MM.1S (cell line): ENCODE data around the gene MZB1.
A peak's percentile ranks its signal among the peaks of the same experiment; 100 is the strongest.

Source experiments
- DNase-seq: peaks from one replicate; pipeline ENCODE4 v3.0.0-alpha.2; 2015
- H2AFZ ChIP-seq: fragments of 300-600 bp; sonication (generic); 2 replicates; pipeline ENCODE4 v1.6.0; 2016; ENCODE audit warnings: antibody characterized with exemption, low read length
- H3F3A ChIP-seq: fragments of 300-600 bp; sonication (generic); 2 replicates; pipeline ENCODE4 v1.6.1; 2016; ENCODE audit warnings: mild to moderate bottlenecking, antibody characterized with exemption, low read length, moderate library complexity, mixed read lengths; ENCODE audit not compliant: insufficient read depth
- H3K27ac ChIP-seq: fragments of 300-600 bp; sonication (generic); 2 replicates; pipeline ENCODE4 v1.5.1; 2016; ENCODE audit warnings: mild to moderate bottlenecking, low read length
- H3K27me3 ChIP-seq: fragments of 300-600 bp; sonication (generic); replicated peaks from 2 replicates; pipeline ENCODE4 v1.6.0; 2016; ENCODE audit warnings: low read length; ENCODE audit not compliant: insufficient read depth
- H3K36me3 ChIP-seq: fragments of 300-600 bp; sonication (generic); replicated peaks from 2 replicates; pipeline ENCODE4 v1.6.1; 2016; ENCODE audit warnings: mild to moderate bottlenecking, low read length, mixed read lengths; ENCODE audit not compliant: insufficient read depth
- H3K4me1 ChIP-seq: fragments of 300-600 bp; sonication (generic); 2 replicates; pipeline ENCODE4 v1.6.1; 2016; ENCODE audit warnings: low read length, mixed read lengths
- H3K4me2 ChIP-seq: fragments of 300-600 bp; sonication (generic); 2 replicates; pipeline ENCODE4 v1.6.0; 2016; ENCODE audit warnings: low read depth, low read length
- H3K4me3 ChIP-seq: fragments of 300-600 bp; sonication (generic); 2 replicates; pipeline ENCODE4 v1.5.1; 2016; ENCODE audit warnings: low read length, mixed read lengths
- H3K79me2 ChIP-seq: fragments of 300-600 bp; sonication (generic); 2 replicates; pipeline ENCODE4 v1.6.1; 2016; ENCODE audit warnings: mixed run types, low read length, mixed read lengths
- H3K9ac ChIP-seq: fragments of 300-600 bp; sonication (generic); 2 replicates; pipeline ENCODE4 v1.6.1; 2016; ENCODE audit warnings: low read length, mixed read lengths
- H3K9me2 ChIP-seq: fragments of 300-600 bp; sonication (generic); replicated peaks from 2 replicates; pipeline ENCODE4 v1.6.1; 2016; ENCODE audit warnings: mild to moderate bottlenecking, low read length, mixed read lengths; ENCODE audit not compliant: insufficient read depth
- H3K9me3 ChIP-seq: fragments of 300-600 bp; sonication (generic); replicated peaks from 2 replicates; pipeline ENCODE4 v1.6.1; 2016; ENCODE audit warnings: mild to moderate bottlenecking, low read length, mixed read lengths; ENCODE audit not compliant: insufficient read depth
- H4K20me1 ChIP-seq: fragments of 300-600 bp; sonication (generic); 2 replicates; pipeline ENCODE4 v1.6.1; 2016; ENCODE audit warnings: mild to moderate bottlenecking, low read length, moderate library complexity, mixed read lengths; ENCODE audit not compliant: insufficient read depth
- CTCF ChIP-seq: fragments of 300-600 bp; sonication (generic); IDR thresholded peaks from 2 replicates; pipeline ENCODE4 v1.5.1; 2016; ENCODE audit warnings: antibody characterized with exemption, low read length, mixed read lengths
- EZH2 ChIP-seq: fragments of 300-600 bp; sonication (generic); optimal IDR thresholded peaks from 2 replicates; pipeline ENCODE3; 2017; ENCODE audit warnings: low read depth, mild to moderate bottlenecking, antibody characterized with exemption, low read length, mixed read lengths
- EZH2phosphoT487 ChIP-seq: fragments of 300-600 bp; sonication (generic); IDR thresholded peaks from 2 replicates; pipeline ENCODE4 v1.6.1; 2018; ENCODE audit warnings: antibody characterized with exemption, low read length

MZB1 gene

GRCh38 chr5:139404484-139404840, 14.7 kb upstream of the MZB1 start:
- Histone ChIP-seq H3K9ac (peak overlapping the region; percentile 84), H3K36me3 (no peaks in the 10 kb centered on the region), H3K79me2 (peaks cover 8% of the 10 kb centered on the region; the same call in 1 of the 2 replicates), H3K4me1 (peaks cover 28% of the 10 kb centered on the region), H3K9me2 (no peaks in the 10 kb centered on the region), H3K27ac (peak overlapping the region; percentile 96), H3F3A (peaks cover 15% of the 10 kb centered on the region), H4K20me1 (no peaks in the 10 kb centered on the region), H3K27me3 (no peaks in the 10 kb centered on the region), H3K4me2 (peak overlapping the region; percentile 98), H3K9me3 (no peaks in the 10 kb centered on the region), H3K4me3 (peak overlapping the region; percentile 73), H2AFZ (peak overlapping the region; percentile 54)
- DNase-seq = no peak
- TF ChIP-seq EZH2 (no peak), EZH2phosphoT487 (no peak), CTCF (no peak)

- Histone ChIP-seq H3K9me2 (no peaks in the 10 kb centered on the region), H3K79me2 (peaks cover 8% of the 10 kb centered on the region; the same call in 1 of the 2 replicates), H3K36me3 (no peaks in the 10 kb centered on the region), H3K4me3 (peak within 1 kb of the TSS; percentile 73), H3F3A (peaks cover 17% of the 10 kb centered on the region), H3K9me3 (no peaks in the 10 kb centered on the region), H3K4me2 (peak within 1 kb of the TSS; percentile 98), H3K4me1 (peaks cover 28% of the 10 kb centered on the region), H3K9ac (peak within 1 kb of the TSS; percentile 84), H3K27ac (peak within 1 kb of the TSS; percentile 96), H4K20me1 (no peaks in the 10 kb centered on the region), H3K27me3 (no peaks in the 10 kb centered on the region), H2AFZ (peak within 1 kb of the TSS; percentile 58)
- peak; percentile 98 for DNase-seq
- TF ChIP-seq EZH2phosphoT487 (no peak), CTCF (no peak), EZH2 (no peak)
Measured at GRCh38 chr5:139403787-139404483, 14.2 kb upstream of the MZB1 start, which contains the start of gene SPATA24. TSS of gene SPATA24 (minus strand) at chr5:139404089. CDS start at chr5:139404060, 29 bp downstream.

GRCh38 chr5:139403418-139403786, 13.7 kb upstream of the MZB1 start:
- no peaks in the 10 kb centered on the region for H3K36me3 ChIP-seq
- H2AFZ ChIP-seq = 0 out of 2 replicates have a peak overlapping the region, but pooled peaks have one; percentile 58
- H3K4me1 ChIP-seq = peaks cover 28% of the 10 kb centered on the region

More at GRCh38 chr5:139403418-139403786, 13.7 kb upstream of the MZB1 start:
- peak; percentile 23 for DNase-seq
- no peaks in the 10 kb centered on the region for H3K9me3 ChIP-seq
- peak overlapping the region; percentile 98 for H3K4me2 ChIP-seq
- no peak for TF ChIP-seq EZH2phosphoT487
- TF ChIP-seq CTCF = no peak
- no peak for TF ChIP-seq EZH2
- H3F3A ChIP-seq = peaks cover 17% of the 10 kb centered on the region
- no peaks in the 10 kb centered on the region for H4K20me1 ChIP-seq
- peaks cover 8% of the 10 kb centered on the region; the same call in 1 of the 2 replicates for H3K79me2 ChIP-seq
- peak overlapping the region; percentile 73 for H3K4me3 ChIP-seq
- H3K27ac ChIP-seq = peak overlapping the region; percentile 96
- H3K27me3 ChIP-seq = no peaks in the 10 kb centered on the region
- H3K9ac ChIP-seq = peak overlapping the region; percentile 84
- H3K9me2 ChIP-seq = no peaks in the 10 kb centered on the region
